HG03095 (cell line): Measurements from ENCODE around the gene TXNRD1.

Experiments
- ATAC-seq: cut with Tn5 transposase; IDR thresholded peaks from one replicate; pipeline ENCODE4 v1.9.1; 2021; ENCODE audit warnings: moderate library complexity; ENCODE audit not compliant: unreplicated experiment

TXNRD1 gene

DNA sequence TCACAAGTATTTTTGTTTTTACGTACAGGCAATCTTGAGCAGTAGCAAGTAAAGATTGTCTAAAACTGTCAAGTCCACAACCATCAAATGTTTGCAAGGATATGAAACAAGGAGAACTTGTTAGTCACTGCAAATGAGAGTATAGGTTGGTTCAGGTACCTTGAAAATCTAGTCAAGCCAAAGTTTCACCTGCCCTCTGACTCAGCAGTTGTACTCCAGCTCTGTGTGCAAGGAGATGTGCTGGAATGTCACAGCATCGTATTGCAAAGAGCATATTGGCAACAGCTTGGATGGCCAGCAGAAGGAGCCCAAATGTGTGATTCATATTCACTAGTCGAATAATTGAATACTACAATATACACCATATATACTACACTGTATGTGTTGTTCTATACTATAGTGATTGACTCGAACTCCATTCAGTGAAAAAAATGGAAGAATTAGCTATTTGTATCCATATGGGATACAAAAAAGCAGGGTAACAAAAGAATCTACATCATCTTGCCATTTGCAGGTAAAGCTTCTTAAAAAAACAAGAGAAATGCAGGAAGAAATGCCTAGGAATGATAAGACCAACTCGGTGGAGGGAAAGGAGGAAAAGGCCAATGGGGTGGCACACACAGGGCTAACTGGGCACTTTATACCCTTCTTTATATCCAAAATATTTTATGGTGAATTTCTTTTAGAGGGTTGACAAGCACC lies 131.9 kb downstream of the TXNRD1 start:
- ATAC-seq = no peak

DNA sequence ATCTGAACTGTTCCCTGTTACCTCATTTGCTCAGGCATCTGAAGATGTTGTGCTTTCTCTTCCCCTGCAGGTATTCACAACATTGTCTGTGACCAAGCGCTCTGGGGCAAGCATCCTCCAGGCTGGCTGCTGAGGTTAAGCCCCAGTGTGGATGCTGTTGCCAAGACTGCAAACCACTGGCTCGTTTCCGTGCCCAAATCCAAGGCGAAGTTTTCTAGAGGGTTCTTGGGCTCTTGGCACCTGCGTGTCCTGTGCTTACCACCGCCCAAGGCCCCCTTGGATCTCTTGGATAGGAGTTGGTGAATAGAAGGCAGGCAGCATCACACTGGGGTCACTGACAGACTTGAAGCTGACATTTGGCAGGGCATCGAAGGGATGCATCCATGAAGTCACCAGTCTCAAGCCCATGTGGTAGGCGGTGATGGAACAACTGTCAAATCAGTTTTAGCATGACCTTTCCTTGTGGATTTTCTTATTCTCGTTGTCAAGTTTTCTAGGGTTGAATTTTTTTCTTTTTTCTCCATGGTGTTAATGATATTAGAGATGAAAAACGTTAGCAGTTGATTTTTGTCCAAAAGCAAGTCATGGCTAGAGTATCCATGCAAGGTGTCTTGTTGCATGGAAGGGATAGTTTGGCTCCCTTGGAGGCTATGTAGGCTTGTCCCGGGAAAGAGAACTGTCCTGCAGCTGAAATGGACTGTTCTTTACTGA lies 132.9 kb downstream of the TXNRD1 start:
- no peak for ATAC-seq

DNA sequence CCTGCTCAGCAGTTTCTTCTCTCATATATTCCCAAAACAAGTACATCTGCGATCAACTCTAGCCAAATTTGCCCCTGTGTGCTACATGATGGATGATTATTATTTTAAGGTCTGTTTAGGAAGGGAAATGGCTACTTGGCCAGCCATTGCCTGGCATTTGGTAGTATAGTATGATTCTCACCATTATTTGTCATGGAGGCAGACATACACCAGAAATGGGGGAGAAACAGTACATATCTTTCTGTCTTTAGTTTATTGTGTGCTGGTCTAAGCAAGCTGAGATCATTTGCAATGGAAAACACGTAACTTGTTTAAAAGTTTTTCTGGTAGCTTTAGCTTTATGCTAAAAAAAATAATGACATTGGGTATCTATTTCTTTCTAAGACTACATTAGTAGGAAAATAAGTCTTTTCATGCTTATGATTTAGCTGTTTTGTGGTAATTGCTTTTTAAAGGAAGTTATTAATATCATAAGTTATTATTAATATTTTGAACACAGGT lies 133.5 kb downstream of the TXNRD1 start:
- ATAC-seq = no peak

- no peak for ATAC-seq
Observed at GRCh38 chr12:104350211-104351056, 134.9 kb downstream of the TXNRD1 start.

DNA sequence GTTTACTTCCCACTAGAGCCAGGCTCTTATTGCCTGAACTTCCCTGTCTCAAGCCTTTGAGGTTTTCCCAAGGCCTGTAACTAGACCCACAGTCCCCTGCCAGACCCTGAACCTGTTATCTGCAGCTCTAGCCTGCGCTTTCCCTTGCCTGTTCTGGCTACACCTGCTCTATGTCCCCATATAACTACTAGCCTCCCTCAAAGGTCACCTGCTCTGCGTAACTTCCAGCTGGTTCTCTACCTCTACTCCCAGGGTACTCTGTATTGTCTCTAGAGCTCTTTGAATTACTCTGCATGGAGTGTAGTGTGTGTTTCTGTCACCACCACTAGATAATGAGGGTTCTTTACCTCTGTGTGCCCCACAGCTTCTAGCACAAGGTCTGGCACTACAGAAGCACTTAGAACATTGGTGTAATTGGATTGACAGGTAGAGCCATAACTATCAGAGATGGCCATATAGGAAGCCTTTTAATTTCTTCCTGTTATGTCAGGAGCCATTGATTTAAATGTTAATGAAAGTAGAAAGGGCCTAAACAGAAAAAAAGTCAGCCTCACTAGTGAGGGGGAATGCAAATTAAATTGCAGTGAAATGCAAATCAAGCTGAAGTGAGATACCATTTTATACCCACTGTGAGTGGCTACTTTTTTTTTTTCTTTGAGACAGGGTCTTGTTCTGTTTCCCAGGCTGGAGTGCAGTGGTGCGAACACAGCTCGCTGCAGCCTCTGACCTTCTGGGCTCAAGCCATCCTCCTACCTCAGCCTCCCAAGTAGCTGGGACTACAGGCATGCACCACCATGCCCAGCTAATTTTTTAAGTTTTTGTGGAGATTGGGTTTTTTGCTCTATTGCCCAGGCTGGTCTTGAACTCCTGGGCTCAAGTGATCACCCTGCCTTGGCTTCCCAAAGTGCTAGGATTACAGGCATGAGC lies 135.7 kb downstream of the TXNRD1 start:
- ATAC-seq = no peak

- ATAC-seq = no peak
Observed at GRCh38 chr12:104352106-104352713, 136.6 kb downstream of the TXNRD1 start.

DNA sequence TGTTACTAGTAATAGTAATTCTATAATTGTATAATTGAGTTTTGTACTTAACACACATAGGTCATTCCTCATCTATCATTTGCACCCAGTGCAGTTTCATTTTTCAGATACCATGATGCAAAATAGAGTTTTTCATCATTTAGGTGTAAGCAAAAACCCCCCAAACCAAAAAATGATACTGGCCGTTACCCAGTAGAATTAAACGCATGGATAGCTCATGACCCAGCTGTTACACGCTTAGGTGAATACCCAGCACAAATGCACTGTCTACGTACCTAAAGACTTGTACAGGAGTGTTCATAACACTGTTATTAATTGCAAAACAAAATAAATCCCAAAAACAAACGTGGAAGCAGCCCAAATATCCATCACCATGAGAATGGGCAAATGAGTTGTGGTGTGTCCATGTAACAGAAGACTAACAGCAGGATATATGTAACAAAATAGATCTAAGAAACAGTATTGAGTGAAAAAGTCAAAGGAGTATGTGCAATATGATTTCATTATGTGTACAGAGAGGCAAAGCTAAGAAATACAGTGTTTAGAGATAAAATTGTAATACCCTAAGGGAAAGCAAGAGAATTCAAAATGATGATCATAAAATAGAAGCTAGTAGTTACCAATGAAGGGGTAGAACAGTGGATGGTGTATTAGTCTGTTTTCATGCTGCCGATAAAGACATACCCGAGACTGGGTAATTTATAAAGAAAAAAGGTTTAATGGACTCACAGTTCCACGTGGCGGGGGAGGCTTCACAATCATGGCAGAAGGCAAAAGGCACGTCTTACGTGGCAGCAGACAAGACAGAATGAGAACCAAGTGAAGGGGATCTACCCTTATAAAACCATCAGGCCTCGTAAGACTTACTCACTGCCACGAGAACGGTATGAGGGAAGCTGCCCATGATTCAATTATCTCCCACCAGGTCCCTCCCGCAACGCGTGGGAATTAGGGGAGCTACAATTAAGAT lies 137.7 kb downstream of the TXNRD1 start:
- no peak for ATAC-seq

DNA sequence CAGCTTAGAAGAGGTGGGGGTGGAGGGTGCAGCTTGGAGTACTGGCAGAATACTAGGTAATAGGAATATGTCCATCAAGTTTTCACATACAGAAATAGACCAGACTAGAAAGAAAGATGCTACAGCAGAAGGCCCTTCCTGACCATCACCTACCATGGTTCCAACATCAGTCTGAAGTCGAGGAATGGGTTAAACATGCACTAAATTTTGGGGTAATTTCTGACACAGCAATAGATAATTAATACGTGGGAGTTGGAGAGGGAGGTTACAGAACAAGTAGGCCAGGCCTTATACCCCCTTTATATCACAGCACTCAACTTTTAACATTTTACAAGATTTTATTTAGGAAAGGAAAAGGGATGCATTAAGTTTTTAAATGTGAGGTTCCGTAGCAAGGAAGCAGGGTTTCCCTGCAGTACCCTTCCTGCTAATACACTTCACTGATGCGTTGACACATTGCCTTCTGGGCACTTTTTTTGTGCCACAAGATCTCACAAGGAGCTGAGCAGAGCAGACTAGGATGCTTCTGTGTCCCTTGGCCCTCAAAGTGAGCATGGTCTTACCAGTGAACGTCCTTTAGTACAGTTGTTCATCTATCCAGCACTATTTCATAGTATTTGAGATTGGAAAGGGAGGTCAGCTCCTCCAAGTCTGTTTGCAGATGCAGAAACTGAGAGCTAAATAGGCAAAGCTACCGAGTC lies 138.7 kb downstream of the TXNRD1 start:
- ATAC-seq = no peak

DNA sequence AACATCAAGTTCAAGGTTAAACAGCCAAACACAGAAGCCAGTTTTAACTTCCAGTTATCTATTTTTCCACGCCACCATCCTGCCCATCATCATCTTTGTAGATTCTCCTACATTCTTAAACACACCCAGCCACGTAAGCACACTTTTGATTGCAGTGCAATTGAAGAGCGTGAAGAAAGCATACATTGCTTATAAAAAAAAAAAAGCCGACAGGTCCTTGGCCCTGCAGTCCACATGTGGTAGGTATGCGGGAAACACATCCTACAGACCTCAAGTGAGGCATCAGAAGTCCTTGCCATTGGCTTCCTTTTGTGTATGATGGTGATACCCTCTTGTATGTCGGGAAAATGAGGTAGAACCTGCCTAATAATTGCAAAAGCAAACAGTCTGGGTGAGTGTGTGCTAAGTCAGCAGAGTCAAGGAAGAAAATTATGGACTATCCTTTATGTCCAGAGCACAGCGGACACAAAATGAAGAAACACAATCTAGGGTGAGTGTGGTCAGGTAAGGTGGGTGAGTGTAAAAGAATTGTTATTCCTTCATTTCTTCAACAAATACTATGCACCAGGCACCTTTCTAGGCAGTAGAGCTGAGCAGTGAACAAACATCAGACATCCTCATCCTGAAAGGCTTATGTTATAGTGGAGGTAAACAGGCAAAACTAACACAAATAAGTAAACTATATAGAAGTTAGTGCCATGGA lies 139.4 kb downstream of the TXNRD1 start:
- ATAC-seq = no peak

DNA sequence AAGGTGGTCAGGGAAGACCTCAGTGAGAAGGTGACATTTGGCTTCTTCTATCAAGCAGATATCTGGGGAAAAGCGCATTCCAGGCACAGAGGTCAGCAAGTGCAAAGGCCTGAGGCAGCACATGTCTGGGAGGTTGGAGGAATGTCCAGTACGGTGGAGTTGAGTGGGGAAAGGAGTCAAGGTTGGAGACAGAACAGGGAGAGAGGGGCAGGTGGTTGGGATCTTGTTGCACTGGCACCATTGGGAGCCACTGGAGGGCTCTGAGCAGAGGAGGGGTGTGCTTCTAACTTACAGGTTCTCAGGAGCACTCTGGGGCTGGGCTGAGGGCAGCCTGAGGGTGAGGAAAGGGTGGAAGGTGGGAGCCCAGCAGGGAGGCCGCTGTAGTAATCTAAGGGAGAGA lies 140.1 kb downstream of the TXNRD1 start:
- ATAC-seq = no peak

DNA sequence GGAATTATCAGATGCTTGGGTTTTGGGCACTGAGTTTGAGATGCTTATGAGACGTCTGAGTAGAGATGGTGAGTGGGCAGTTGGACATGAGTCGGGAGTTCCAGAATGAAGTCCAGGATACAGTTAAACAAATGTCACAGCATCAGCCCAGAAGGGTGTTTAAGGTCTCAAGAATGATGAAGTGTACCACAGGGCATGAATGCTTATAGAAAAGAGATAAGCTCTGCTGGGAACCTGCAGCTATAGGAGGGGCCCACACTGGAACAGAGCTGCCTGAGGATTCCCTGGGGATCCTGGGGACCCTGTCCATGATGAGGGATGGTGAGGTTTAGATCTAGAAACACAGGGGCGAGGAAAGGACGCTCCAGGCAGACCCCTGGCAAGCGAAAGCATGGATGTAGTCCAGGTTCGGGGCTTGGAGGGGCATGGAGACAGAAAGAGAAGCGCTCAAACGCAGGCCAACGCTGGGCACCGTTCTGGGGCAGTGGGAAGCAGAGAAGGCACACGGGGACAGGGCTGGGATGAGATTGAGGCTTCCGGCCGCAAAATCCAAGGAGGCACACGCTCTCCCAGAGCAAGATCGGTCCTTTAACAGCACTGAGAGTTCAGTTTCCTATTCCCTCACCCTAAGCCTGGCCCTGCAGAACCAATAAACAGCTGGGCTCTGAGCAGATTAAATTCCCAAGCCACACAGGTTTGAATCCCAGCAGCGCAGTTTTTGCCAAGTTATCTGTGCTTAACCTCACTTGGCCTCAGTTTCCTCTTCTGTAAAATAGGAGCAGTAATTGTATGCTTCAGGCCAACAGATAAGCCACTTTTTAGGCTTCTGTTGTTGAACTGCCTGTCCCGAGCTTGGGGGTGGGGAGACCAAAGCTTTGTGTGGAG lies 140.9 kb downstream of the TXNRD1 start:
- ATAC-seq = no peak

- no peak for ATAC-seq
Observed at GRCh38 chr12:104357421-104357952, 141.9 kb downstream of the TXNRD1 start.

DNA sequence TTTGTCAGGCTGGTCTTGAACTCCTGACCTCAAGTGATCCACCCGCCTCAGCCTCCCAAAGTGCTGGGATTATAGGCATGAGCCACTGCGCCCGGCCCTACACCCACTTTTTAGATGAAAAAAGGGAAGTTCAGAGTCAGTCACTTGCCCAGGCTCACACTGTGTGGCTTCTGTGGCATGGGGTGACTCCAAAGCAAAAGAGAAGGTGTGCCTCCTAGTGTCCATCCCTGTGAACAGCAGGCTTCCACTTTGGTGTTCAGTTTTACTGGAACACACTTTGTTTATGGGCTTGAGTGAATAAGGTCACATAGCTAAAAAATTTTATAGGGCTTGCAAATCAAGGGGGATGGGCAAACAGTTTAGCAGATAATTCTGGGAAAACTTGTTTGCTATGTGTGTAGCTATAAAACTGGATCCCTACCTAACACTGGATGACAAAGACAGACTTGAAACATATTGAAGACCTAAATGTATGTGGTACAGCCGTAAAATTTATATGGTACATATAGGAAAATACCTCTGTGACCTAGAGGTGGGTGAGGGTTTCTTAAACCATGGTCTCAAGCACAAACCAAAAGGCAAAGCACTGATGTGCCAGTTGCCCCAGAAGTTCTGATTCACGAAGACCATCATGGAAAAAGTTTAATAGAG lies 142.9 kb downstream of the TXNRD1 start:
- ATAC-seq = peak; percentile 80

GRCh38 chr12:104359216-104359615 lies 143.6 kb downstream of the TXNRD1 start:
- no peak for ATAC-seq

DNA sequence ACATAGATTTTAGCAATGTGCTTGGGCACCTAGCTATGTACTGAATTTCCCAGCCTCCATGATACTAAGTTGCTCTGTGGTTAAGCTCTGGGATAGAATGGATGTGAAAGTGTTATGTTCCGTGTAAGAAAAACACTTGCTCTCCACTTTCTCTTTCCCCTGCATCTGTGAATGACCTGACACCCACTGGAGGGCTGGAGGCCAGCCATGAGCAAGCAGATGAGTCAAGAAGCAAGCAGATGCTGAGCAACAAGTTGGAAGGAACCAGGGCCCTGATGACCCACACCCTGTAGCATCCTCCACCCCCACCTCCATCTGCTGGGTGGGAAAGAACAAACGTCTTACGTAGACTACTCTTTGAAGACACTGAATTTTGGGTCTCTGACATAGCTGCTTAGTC lies 144.6 kb downstream of the TXNRD1 start:
- ATAC-seq = no peak
